Measurements from ENCODE around the gene RAB6B.
"Not testable (repeated sequence)": the region's sequence is repeated elsewhere in the genome, so short reads cannot be mapped to it uniquely, and the experiment has no call there.

RAB6B gene

GRCh38 chr3:133804896-133805295 lies 90.8 kb downstream of the RAB6B start:
- no peak for FAIRE-seq

GRCh38 chr3:133803469-133803868 lies 92.2 kb downstream of the RAB6B start:
- no peak for FAIRE-seq

- FAIRE-seq = no peak
These were observed 95.7 kb downstream of the RAB6B start for GRCh38 chr3:133799794-133800585.

GRCh38 chr3:133797396-133798105 lies 98.1 kb downstream of the RAB6B start:
- no peak for FAIRE-seq

GRCh38 chr3:133792171-133792763 lies 103.4 kb downstream of the RAB6B start:
- FAIRE-seq = no peak

- FAIRE-seq = no peak
These were observed 107.7 kb downstream of the RAB6B start for GRCh38 chr3:133788024-133788423.

GRCh38 chr3:133783762-133784161 lies 111.9 kb downstream of the RAB6B start:
- no peak for FAIRE-seq

GRCh38 chr3:133782454-133782853 lies 113.2 kb downstream of the RAB6B start:
- FAIRE-seq = no peak

GRCh38 chr3:133781570-133781969 lies 114.1 kb downstream of the RAB6B start:
- no peak for FAIRE-seq

- FAIRE-seq = not testable (repeated sequence)
These were observed 114.9 kb downstream of the RAB6B start for GRCh38 chr3:133780756-133781155.

GRCh38 chr3:133779626-133780203 lies 116.0 kb downstream of the RAB6B start:
- no peak for FAIRE-seq

- FAIRE-seq = no peak
These were observed 117.7 kb downstream of the RAB6B start for GRCh38 chr3:133777807-133778568.

GRCh38 chr3:133776794-133777438 lies 118.8 kb downstream of the RAB6B start:
- no peak for FAIRE-seq

- FAIRE-seq = no peak
These were observed 119.8 kb downstream of the RAB6B start for GRCh38 chr3:133775835-133776234.

- FAIRE-seq = no peak
These were observed 120.4 kb downstream of the RAB6B start for GRCh38 chr3:133775309-133775708.

Measured in G401.6 (cell line).